Right forelimb (tissue), 1 donor: Measurements from ENCODE around the gene ACVR1.

Source experiments
- DNase-seq: peaks from one replicate; pipeline ENCODE4 v3.0.0-alpha.2; 2018

The ACVR1 gene

DNA sequence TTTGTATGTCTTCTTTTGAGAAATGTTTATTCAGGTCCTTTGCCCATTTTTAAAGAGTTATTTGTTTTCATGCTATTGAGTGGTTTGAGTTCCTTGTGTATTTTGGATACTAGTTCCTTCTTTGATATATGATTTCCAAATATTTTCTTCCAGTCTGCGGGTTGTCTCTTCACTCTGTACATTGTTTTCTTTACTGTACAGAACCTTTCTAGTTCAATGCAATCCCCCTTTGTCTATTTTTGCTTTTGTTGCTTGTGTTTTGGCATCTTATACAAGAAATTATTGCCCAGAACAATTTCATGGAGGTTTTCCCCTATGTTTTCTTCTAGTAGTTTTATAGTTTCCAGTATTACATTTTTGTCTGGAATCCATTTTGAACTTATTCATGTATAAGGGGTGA, 185.0 kb downstream of the ACVR1 start:
- DNase-seq = no peak
